Heart left ventricle (tissue), 16 donors: Measurements from ENCODE around the gene PPIL1. TPM values are rescaled to one million over a fixed set of nuclear protein-coding genes. Genes with fewer than 3 reads are reported as not detected.

Experiments
- ATAC-seq, 4 donors: fragments of 200-7000 bp; cut with Tn5 transposase; one replicate each; pipeline ENCODE4 v1.9.1; 2020 to 2022; ENCODE audit warnings: moderate library complexity in 4 of 4, mild to moderate bottlenecking in 3 of 4, moderate number of reproducible peaks in 1 of 4
- DNase-seq, 5 donors: peaks; one replicate each; pipeline ENCODE4 v3.0.0-alpha.2; 2020
- H3K27ac ChIP-seq, 12 donors: fragments of 200-600 bp; sonication (generic) in 4 of 12; one replicate each; pipeline versions ENCODE4 v1.5.0 to v1.8.0; 2016 to 2022; ENCODE audit warnings: mild to moderate bottlenecking in 2 of 12
- H3K27me3 ChIP-seq, 9 donors: fragments of 200-600 bp; sonication (generic) in 2 of 9; one replicate each; pipeline versions ENCODE4 v1.5.1 to v1.8.0; 2016 to 2022; ENCODE audit warnings: mild to moderate bottlenecking in 3 of 9
- H3K36me3 ChIP-seq, 9 donors: fragments of 200-600 bp; sonication (generic) in 2 of 9; one replicate each; pipeline versions ENCODE4 v1.5.0 to v1.8.0; 2018 to 2022; ENCODE audit warnings: mild to moderate bottlenecking in 2 of 9
- H3K4me1 ChIP-seq, 12 donors: fragments of 200-600 bp; sonication (generic) in 4 of 12; one replicate each; pipeline versions ENCODE4 v1.5.0 to v1.8.0; 2016 to 2022; ENCODE audit warnings: mild to moderate bottlenecking in 3 of 12
- H3K4me3 ChIP-seq, 12 donors: fragments of 200-600 bp; sonication (generic) in 4 of 12; one replicate each; pipeline versions ENCODE4 v1.5.0 to v1.8.0; 2017 to 2022; ENCODE audit warnings: mild to moderate bottlenecking in 9 of 12, moderate library complexity in 4 of 12
- H3K9me3 ChIP-seq, 12 donors: fragments of 200-600 bp; sonication (generic) in 4 of 12; one replicate each; pipeline versions ENCODE4 v1.5.0 to v1.8.0; 2016 to 2022; ENCODE audit warnings: mild to moderate bottlenecking in 1 of 12
- POLR2A ChIP-seq, 2 donors: fragments of 450-650 bp; IDR thresholded peaks; one replicate each; pipeline ENCODE4 v1.6.1; 2017; ENCODE audit warnings: antibody characterized with exemption in 2 of 2, mild to moderate bottlenecking in 2 of 2, moderate library complexity in 2 of 2
- WGBS, 4 donors: extraction: QIAGEN DNeasy Blood & Tissue Kit in 2 of 4; methylation state at CpG; one replicate each; pipeline versions ENCODE4 v1.1.5 to v1.1.7; 2013 to 2018; 5-methylcytosine and 5-hydroxymethylcytosine counted together
- intact Hi-C, 10 donors: fragments of 100-400 bp; cut with DNase I; formaldehyde crosslinking; loops; one replicate each; pipeline versions ENCODE4 v1.11.1 to v1.14.2; 2022
- polyA plus RNA-seq, 2 donors: library from polyadenylated mRNA; stranded (reverse); fragments of 200-250 nt; gene quantifications; one replicate each; pipeline ENCODE4 v1.2.3, GENCODE V29; 2013
- total RNA-seq, 9 donors: library from RNA; depleted of rRNA in 2 of 9; stranded (reverse); fragments of >200 nt in 2 of 9; fragmentation: NEBNext Ultra II Directional in 3 of 9; extraction: Animal tissue kit (Norgen Biotek cat#: 25700) in 3 of 9; gene quantifications; one replicate each; pipeline versions ENCODE4 v1.1.0 to v1.2.4, GENCODE V29; 2016 to 2023
- TF ChIP-seq, protein P1 (sequence below), 12 donors: fragments of 200-600 bp; sonication (generic) in 4 of 12; IDR thresholded peaks; one replicate each; pipeline versions ENCODE4 v1.5.0 to v1.8.0; 2018 to 2022; ENCODE audit warnings: antibody characterized with exemption in 12 of 12, mild to moderate bottlenecking in 5 of 12
- donor health status: ischemic (EF 13 %, LVEDD 7.1; RV severe dilation, severe dysfunction).
- donor health status: healthy with polysubstance abuse.
- donor health status: DM: no; HTN: yes; CAD: no.
- donor health status: DM: no; HTN: no; CAD: no.
- donor health status: ischemic (EF 25% LVEDD 6.9; RV normal size, moderate dysfunction).
- donor health status: ischemic (EF 25% LVEDD 5.7; RV mildly dilated, moderate dysfunction).
- donor health status: healthy.
- donor health status: DM: yes; HTN: yes; CAD: no.
- donor health status: ischemic (EF 35%, LVEDD 5.7; RV mildly dilated, moderate dysfunction).
- donor health status: nonischemic (EF 11% LVEDD 7.7; RV severe dilation, severe dysfunction).
- donor health status: DM: yes; HTN: yes; CAD: no.
- donor health status: PGD.
- donor health status: ischemic (EF 29% LVEDD 5.4; RV normal size, mild dysfunction).
- donor health status: nonischemic (EF 23%, LVEDD 6.1; RV moderate dilation, normal function).

Gene PPIL1
- total and polyA plus RNA-seq, 11 donors = 30.9 to 69.3 (median 42.6) TPM

DNA sequence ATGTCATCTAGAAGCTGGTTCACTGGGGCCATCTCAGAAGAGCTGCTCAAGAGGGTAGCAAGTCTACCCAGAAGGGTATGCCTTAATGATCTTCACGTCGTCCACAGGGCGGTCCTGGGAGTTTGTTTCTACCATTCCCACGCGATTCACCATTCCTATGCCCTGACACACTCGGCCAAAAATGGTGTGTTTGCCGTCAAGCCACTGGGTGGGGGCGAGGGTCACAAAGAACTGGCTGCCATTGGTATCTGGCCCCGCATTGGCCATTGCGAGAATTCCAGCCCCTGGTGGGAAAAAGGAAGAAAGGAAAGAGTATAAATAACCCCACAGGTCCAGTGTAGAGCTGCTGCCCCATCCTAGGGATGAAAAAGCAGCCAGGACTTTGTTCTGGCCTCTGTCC, 18.9 kb downstream of the PPIL1 start:
- 84 to 89% (median 85%) methylated on average over 10 of the region's 10 CpGs for WGBS, 4 donors
- DNase-seq (no peak), ATAC-seq (no peak)
- H3K27me3 ChIP-seq = no peaks in the 10 kb centered on the region
- H3K36me3 ChIP-seq = peaks cover 0 to 29% (median 7%) of the 10 kb centered on the region in 9 donors
- no peak for TF ChIP-seq POLR2A (IDR thresholded peaks at IDR 0.05)
- TF ChIP-seq, protein P1, sequence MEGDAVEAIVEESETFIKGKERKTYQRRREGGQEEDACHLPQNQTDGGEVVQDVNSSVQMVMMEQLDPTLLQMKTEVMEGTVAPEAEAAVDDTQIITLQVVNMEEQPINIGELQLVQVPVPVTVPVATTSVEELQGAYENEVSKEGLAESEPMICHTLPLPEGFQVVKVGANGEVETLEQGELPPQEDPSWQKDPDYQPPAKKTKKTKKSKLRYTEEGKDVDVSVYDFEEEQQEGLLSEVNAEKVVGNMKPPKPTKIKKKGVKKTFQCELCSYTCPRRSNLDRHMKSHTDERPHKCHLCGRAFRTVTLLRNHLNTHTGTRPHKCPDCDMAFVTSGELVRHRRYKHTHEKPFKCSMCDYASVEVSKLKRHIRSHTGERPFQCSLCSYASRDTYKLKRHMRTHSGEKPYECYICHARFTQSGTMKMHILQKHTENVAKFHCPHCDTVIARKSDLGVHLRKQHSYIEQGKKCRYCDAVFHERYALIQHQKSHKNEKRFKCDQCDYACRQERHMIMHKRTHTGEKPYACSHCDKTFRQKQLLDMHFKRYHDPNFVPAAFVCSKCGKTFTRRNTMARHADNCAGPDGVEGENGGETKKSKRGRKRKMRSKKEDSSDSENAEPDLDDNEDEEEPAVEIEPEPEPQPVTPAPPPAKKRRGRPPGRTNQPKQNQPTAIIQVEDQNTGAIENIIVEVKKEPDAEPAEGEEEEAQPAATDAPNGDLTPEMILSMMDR (IDR thresholded peaks at IDR 0.05) = no peak
- intact Hi-C loops = loop anchor here in 5 of 10 donors (10.0 kb wide), 2 partner anchors 231 to 241 kb away; no protein-coding TSS in a partner anchor
- no peak overlapping the region for H3K4me3 ChIP-seq
- H3K9me3 ChIP-seq = no peaks in the 10 kb centered on the region
- H3K27ac ChIP-seq = peak overlapping the region in 9 of 12 donors; percentile 30 to 76 (median 53)
- peaks cover 0 to 54% (median 33%) of the 10 kb centered on the region in 12 donors for H3K4me1 ChIP-seq

- Histone ChIP-seq H3K27ac (peak overlapping the region in 11 of 12 donors; percentile 12 to 83 (median 58)), H3K36me3 (peaks cover 0 to 29% (median 7%) of the 10 kb centered on the region in 9 donors), H3K27me3 (no peaks in the 10 kb centered on the region), H3K9me3 (no peaks in the 10 kb centered on the region), H3K4me3 (no peak overlapping the region), H3K4me1 (peaks cover 2 to 74% (median 49%) of the 10 kb centered on the region in 12 donors)
- no peak for TF ChIP-seq POLR2A (IDR thresholded peaks at IDR 0.05)
- TF ChIP-seq, protein P1 (IDR thresholded peaks at IDR 0.05) = no peak
- intact Hi-C loops = loop anchor here in 5 of 10 donors (10.0 kb wide), 2 partner anchors 229 to 239 kb away; no protein-coding TSS in a partner anchor
- 59 to 72% (median 60%) methylated on average over 5 of the region's 5 CpGs for WGBS, 4 donors
- ATAC-seq (peak in 3 of 4 donors; percentile 17 to 41 (median 20)), DNase-seq (peak in 2 of 5 donors; percentile 46 to 51)
Measured at GRCh38 chr6:36853325-36853724, 21.3 kb downstream of the PPIL1 start.

- DNase-seq = peak in 2 of 5 donors; percentile 47 to 66
- WGBS, 4 donors = 50 to 61% (median 54%) methylated on average over 4 of the region's 4 CpGs
- intact Hi-C loops = loop anchor here in 5 of 10 donors (1.0 to 10.0 kb wide), 3 partner anchors 86 to 238 kb away; no protein-coding TSS in a partner anchor
Measured at GRCh38 chr6:36852481-36853147, 22.0 kb downstream of the PPIL1 start.

More at GRCh38 chr6:36852481-36853147, 22.0 kb downstream of the PPIL1 start:
- Histone ChIP-seq H3K4me1 (peaks cover 2 to 76% (median 52%) of the 10 kb centered on the region in 12 donors), H3K4me3 (no peak overlapping the region), H3K27ac (peak overlapping the region; percentile 11 to 83 (median 56)), H3K9me3 (no peaks in the 10 kb centered on the region), H3K27me3 (no peaks in the 10 kb centered on the region), H3K36me3 (peaks cover 0 to 29% (median 7%) of the 10 kb centered on the region in 9 donors)
- TF ChIP-seq, protein P1 (IDR thresholded peaks at IDR 0.05) = peak in 1 of 12 donors; percentile 14
- no peak for TF ChIP-seq POLR2A (IDR thresholded peaks at IDR 0.05)
- ATAC-seq = peak in 3 of 4 donors; percentile 16 to 30 (median 18)
